ENCODE measurements around the gene TTC28.

Gene TTC28

GRCh38 chr22:28001171-28001835 lies 678.3 kb downstream of the TTC28 start:
- no peak for TF ChIP-seq CTCF (IDR thresholded peaks at IDR 0.05; ENCODE audit: low read depth, low read length, missing control alignments)

GRCh38 chr22:28000361-28000760 lies 679.3 kb downstream of the TTC28 start:
- Histone ChIP-seq H3K36me3 (replicated peaks) (no peaks in the 10 kb centered on the region), H3K4me3 (ENCODE audit: low read depth, low read length) (no peak overlapping the region), H3K27ac (no peak overlapping the region), H3K27me3 (replicated peaks) (no peaks in the 10 kb centered on the region)
- in situ Hi-C loops (cut with HindIII; ENCODE audit: low pct_ligation_motif_present, low sequenced_read_pairs), result no loop called here
- no peak for TF ChIP-seq CTCF (IDR thresholded peaks at IDR 0.05; ENCODE audit: low read depth, low read length, missing control alignments)
- no peak for DNase-seq

More at GRCh38 chr22:28001171-28001835, 678.3 kb downstream of the TTC28 start:
- in situ Hi-C loops (cut with HindIII; ENCODE audit: low pct_ligation_motif_present, low sequenced_read_pairs), result no loop called here
- H3K27me3 ChIP-seq (replicated peaks), result no peaks in the 10 kb centered on the region
- no peaks in the 10 kb centered on the region for H3K36me3 ChIP-seq (replicated peaks)
- DNase-seq, result no peak
- H3K4me3 ChIP-seq (ENCODE audit: low read depth, low read length), result no peak overlapping the region
- H3K27ac ChIP-seq, result no peak overlapping the region

- in situ Hi-C loops (cut with HindIII; ENCODE audit: low pct_ligation_motif_present, low sequenced_read_pairs), result no loop called here
- TF ChIP-seq CTCF (IDR thresholded peaks at IDR 0.05; ENCODE audit: low read depth, low read length, missing control alignments), result no peak
- H3K27me3 ChIP-seq (replicated peaks), result no peaks in the 10 kb centered on the region
- H3K27ac ChIP-seq, result no peak overlapping the region
- no peak overlapping the region for H3K4me3 ChIP-seq (ENCODE audit: low read depth, low read length)
- no peaks in the 10 kb centered on the region for H3K36me3 ChIP-seq (replicated peaks)
- no peak for DNase-seq
Measured at GRCh38 chr22:27999876-28000275, 679.8 kb downstream of the TTC28 start.

GRCh38 chr22:27998511-27999410 lies 680.9 kb downstream of the TTC28 start:
- Histone ChIP-seq H3K36me3 (replicated peaks) (no peaks in the 10 kb centered on the region), H3K27me3 (replicated peaks) (no peaks in the 10 kb centered on the region), H3K4me3 (ENCODE audit: low read depth, low read length) (no peak overlapping the region), H3K27ac (no peak overlapping the region)
- DNase-seq, result no peak
- in situ Hi-C loops (cut with HindIII; ENCODE audit: low pct_ligation_motif_present, low sequenced_read_pairs), result no loop called here
- no peak for TF ChIP-seq CTCF (IDR thresholded peaks at IDR 0.05; ENCODE audit: low read depth, low read length, missing control alignments)

- H3K36me3 ChIP-seq (replicated peaks), result no peaks in the 10 kb centered on the region
- no peak for TF ChIP-seq CTCF (IDR thresholded peaks at IDR 0.05; ENCODE audit: low read depth, low read length, missing control alignments)
Measured at GRCh38 chr22:27997538-27997937, 682.1 kb downstream of the TTC28 start.

More at GRCh38 chr22:27997538-27997937, 682.1 kb downstream of the TTC28 start:
- no peak overlapping the region for H3K27ac ChIP-seq
- in situ Hi-C loops (cut with HindIII; ENCODE audit: low pct_ligation_motif_present, low sequenced_read_pairs), result no loop called here
- peak; percentile 43 for DNase-seq
- H3K27me3 ChIP-seq (replicated peaks), result no peaks in the 10 kb centered on the region
- H3K4me3 ChIP-seq (ENCODE audit: low read depth, low read length), result no peak overlapping the region

Data from brain microvascular endothelial cell (primary cell).